HS-27A (cell line): Measurements from ENCODE around the gene LSM2.

ENCODE experiments used
- DNase-seq: peaks from one replicate; pipeline ENCODE4 v3.0.0-alpha.2; 2012; ENCODE audit warnings: low read depth, missing footprints

The LSM2 gene

GRCh38 chr6:31750411-31751022 lies 56.2 kb downstream of the LSM2 start:
- DNase-seq = no peak

GRCh38 chr6:31749301-31750036 lies 57.3 kb downstream of the LSM2 start:
- DNase-seq = no peak
